Measurements from ENCODE around the gene PYHIN1. TPM values are rescaled to one million over a fixed set of nuclear protein-coding genes. Genes with fewer than 3 reads are reported as not detected.
"Not testable (repeated sequence)": the region's sequence is repeated elsewhere in the genome, so short reads cannot be mapped to it uniquely, and the experiment has no call there.

PYHIN1 gene
- total and polyA plus RNA-seq, 4 experiments from 2014 or later, result 41.9 to 93.8 (median 70.8) TPM

- peak within 1 kb of the TSS; percentile 88 for H3K27ac ChIP-seq (ENCODE audit: low read depth, low read length)
Measured at GRCh38 chr1:159009704-159010361, 78.5 kb downstream of the PYHIN1 start, which contains the start of gene IFI16. Gene IFI16 (plus strand): TSS chr1:159009907. CDS start chr1:159014681, 4,774 bp downstream.

GRCh38 chr1:159010391-159010790 is 79.0 kb downstream of the PYHIN1 start:
- POLR2A ChIA-PET (ENCODE audit: partially characterized antibody), result interaction anchor here (1.1 to 3.7 kb wide), 8 partner anchors 9 to 915 kb away, joined by 3 to 39 read pairs (median 18); partner anchors contain the start of genes AIM2, PYHIN1 and TAGLN2
- H3K4me1 Mint-ChIP-seq, result peaks cover 42 to 77% (median 50%) of the 10 kb centered on the region in 4 donors
- peak in 1 of 5 donors; percentile 4 for DNase-seq

More at GRCh38 chr1:159009704-159010361, 78.5 kb downstream of the PYHIN1 start, which contains the start of gene IFI16:
- H3K36me3 Mint-ChIP-seq, result peaks cover 18 to 29% of the 10 kb centered on the region in 2 donors
- no peaks in the 10 kb centered on the region for H3K27me3 Mint-ChIP-seq
- POLR2A ChIA-PET (ENCODE audit: partially characterized antibody), result interaction anchor here (0.8 to 3.7 kb wide), 17 partner anchors 8 to 915 kb away, joined by 3 to 39 read pairs (median 5); partner anchors contain the start of genes AIM2, PYHIN1 and TAGLN2
- intact Hi-C loops (cut with micrococcal nuclease), result loop anchor here (1.0 to 5.0 kb wide), 4 partner anchors 12 to 79 kb away; partner anchors contain the start of gene PYHIN1
- Histone ChIP-seq H3K4me1 (ENCODE audit: insufficient read depth, low read length) (peaks cover 36% of the 10 kb centered on the region), H3K4me3 (ENCODE audit: low read length in 2 of 2) (peak within 1 kb of the TSS; percentile 54 to 97), H3K9me3 (ENCODE audit: control insufficient read depth in 1 of 2, low read length in 2 of 2) (no peaks in the 10 kb centered on the region), H3K36me3 (ENCODE audit: insufficient read depth, low read length) (no peaks in the 10 kb centered on the region), H3K27me3 (ENCODE audit: insufficient read depth, low read length) (no peaks in the 10 kb centered on the region)
- H3K27ac Mint-ChIP-seq, result peak within 1 kb of the TSS; percentile 87 to 95 (median 93)
- peaks cover 40 to 71% (median 46%) of the 10 kb centered on the region in 4 donors for H3K4me1 Mint-ChIP-seq
- peaks cover 0 to 3% (median 0%) of the 10 kb centered on the region in 8 donors for H3K9me3 Mint-ChIP-seq
- peak within 1 kb of the TSS; percentile 89 to 99 (median 97) for H3K4me3 Mint-ChIP-seq
- peak; percentile 70 to 85 (median 77) for DNase-seq
- CTCF ChIA-PET (ENCODE audit: partially characterized antibody), result interaction anchor here (1.2 to 3.5 kb wide), 5 partner anchors 28 to 66 kb away, joined by 3 to 18 read pairs (median 7); no protein-coding TSS in a partner anchor

GRCh38 chr1:159011001-159011400 is 79.6 kb downstream of the PYHIN1 start:
- not testable (repeated sequence) for H3K36me3 ChIP-seq (ENCODE audit: insufficient read depth, low read length); DNase-seq; H3K9me3 Mint-ChIP-seq; H3K27me3 ChIP-seq (ENCODE audit: insufficient read depth, low read length); H3K9me3 ChIP-seq (ENCODE audit: control insufficient read depth in 1 of 2, low read length in 2 of 2); H3K27me3 Mint-ChIP-seq
- CTCF ChIA-PET (ENCODE audit: partially characterized antibody), result interaction anchor here (0.7 to 3.4 kb wide), 6 partner anchors 13 to 224 kb away, joined by 3 to 18 read pairs (median 4); no protein-coding TSS in a partner anchor
- peak overlapping the region; percentile 54 to 97 for H3K4me3 ChIP-seq (ENCODE audit: low read length in 2 of 2)
- Mint-ChIP-seq H3K4me3 (peak overlapping the region; percentile 89 to 99 (median 97)), H3K36me3 (peaks cover 28 to 39% of the 10 kb centered on the region in 2 donors), H3K4me1 (peaks cover 46 to 83% (median 52%) of the 10 kb centered on the region in 4 donors), H3K27ac (peak overlapping the region; percentile 87 to 95 (median 93))
- POLR2A ChIA-PET (ENCODE audit: partially characterized antibody), result interaction anchor here (2.3 to 3.7 kb wide), 3 partner anchors 13 to 66 kb away, joined by 9 to 39 read pairs (median 27); partner anchors contain the start of gene AIM2
- H3K4me1 ChIP-seq (ENCODE audit: insufficient read depth, low read length), result peaks cover 48% of the 10 kb centered on the region
- intact Hi-C loops (cut with micrococcal nuclease), result loop anchor here (5.0 kb wide), 1 partner anchor 46 kb away; no protein-coding TSS in a partner anchor
- peak overlapping the region; percentile 88 for H3K27ac ChIP-seq (ENCODE audit: low read depth, low read length)

More at GRCh38 chr1:159010391-159010790, 79.0 kb downstream of the PYHIN1 start:
- H3K4me3 Mint-ChIP-seq, result peak overlapping the region; percentile 89 to 99 (median 97)
- peaks cover 0 to 3% (median 0%) of the 10 kb centered on the region in 8 donors for H3K9me3 Mint-ChIP-seq
- H3K27ac Mint-ChIP-seq, result peak overlapping the region; percentile 87 to 95 (median 93)
- no peaks in the 10 kb centered on the region for H3K9me3 ChIP-seq (ENCODE audit: control insufficient read depth in 1 of 2, low read length in 2 of 2)
- no peaks in the 10 kb centered on the region for H3K27me3 Mint-ChIP-seq
- no peaks in the 10 kb centered on the region for H3K36me3 ChIP-seq (ENCODE audit: insufficient read depth, low read length)
- peaks cover 22 to 33% of the 10 kb centered on the region in 2 donors for H3K36me3 Mint-ChIP-seq
- H3K4me1 ChIP-seq (ENCODE audit: insufficient read depth, low read length), result peaks cover 42% of the 10 kb centered on the region
- H3K4me3 ChIP-seq (ENCODE audit: low read length in 2 of 2), result peak overlapping the region; percentile 54 to 97
- intact Hi-C loops (cut with micrococcal nuclease), result loop anchor here (5.0 kb wide), 1 partner anchor 47 kb away; no protein-coding TSS in a partner anchor
- peak overlapping the region; percentile 88 for H3K27ac ChIP-seq (ENCODE audit: low read depth, low read length)
- H3K27me3 ChIP-seq (ENCODE audit: insufficient read depth, low read length), result no peaks in the 10 kb centered on the region
- CTCF ChIA-PET (ENCODE audit: partially characterized antibody), result interaction anchor here (0.7 to 3.5 kb wide), 7 partner anchors 12 to 223 kb away, joined by 3 to 18 read pairs (median 5); no protein-coding TSS in a partner anchor

GRCh38 chr1:159011751-159012150 is 80.4 kb downstream of the PYHIN1 start:
- Histone ChIP-seq H3K4me1 (ENCODE audit: insufficient read depth, low read length) (peaks cover 55% of the 10 kb centered on the region), H3K9me3 (ENCODE audit: control insufficient read depth in 1 of 2, low read length in 2 of 2) (no peaks in the 10 kb centered on the region), H3K36me3 (ENCODE audit: insufficient read depth, low read length) (peaks cover 13% of the 10 kb centered on the region), H3K27me3 (ENCODE audit: insufficient read depth, low read length) (no peaks in the 10 kb centered on the region), H3K4me3 (ENCODE audit: low read length in 2 of 2) (peak overlapping the region in 1 of 2 donors; percentile 66), H3K27ac (ENCODE audit: low read depth, low read length) (peak overlapping the region; percentile 59)
- Mint-ChIP-seq H3K9me3 (peaks cover 0 to 3% (median 0%) of the 10 kb centered on the region in 8 donors), H3K27ac (peak overlapping the region; percentile 59 to 91 (median 83)), H3K27me3 (no peaks in the 10 kb centered on the region), H3K36me3 (peaks cover 35 to 46% of the 10 kb centered on the region in 2 donors), H3K4me1 (peaks cover 49 to 86% (median 58%) of the 10 kb centered on the region in 4 donors), H3K4me3 (peak overlapping the region; percentile 88 to 98 (median 94))
- intact Hi-C loops (cut with micrococcal nuclease), result loop anchor here (5.0 kb wide), 1 partner anchor 46 kb away; no protein-coding TSS in a partner anchor
- ChIA-PET CTCF (ENCODE audit: partially characterized antibody) (no interaction called here), POLR2A (ENCODE audit: partially characterized antibody) (interaction anchor here (0.9 to 5.7 kb wide), 2 partner anchors 57 to 61 kb away, joined by 4 to 42 read pairs; no protein-coding TSS in a partner anchor)
- no peak for DNase-seq

GRCh38 chr1:159012495-159012894 is 81.1 kb downstream of the PYHIN1 start:
- peak overlapping the region; percentile 59 for H3K27ac ChIP-seq (ENCODE audit: low read depth, low read length)
- peaks cover 17% of the 10 kb centered on the region for H3K36me3 ChIP-seq (ENCODE audit: insufficient read depth, low read length)
- H3K27me3 ChIP-seq (ENCODE audit: insufficient read depth, low read length), result no peaks in the 10 kb centered on the region
- Mint-ChIP-seq H3K36me3 (peaks cover 40 to 51% of the 10 kb centered on the region in 2 donors), H3K4me1 (peaks cover 49 to 83% (median 57%) of the 10 kb centered on the region in 4 donors), H3K9me3 (peaks cover 0 to 3% (median 0%) of the 10 kb centered on the region in 8 donors), H3K27ac (peak overlapping the region; percentile 85 to 97 (median 92)), H3K27me3 (no peaks in the 10 kb centered on the region), H3K4me3 (peak overlapping the region; percentile 88 to 98 (median 94))
- peak overlapping the region; percentile 64 to 66 for H3K4me3 ChIP-seq (ENCODE audit: low read length in 2 of 2)
- intact Hi-C loops (cut with micrococcal nuclease), result loop anchor here (5.0 kb wide), 1 partner anchor 45 kb away; no protein-coding TSS in a partner anchor
- POLR2A ChIA-PET (ENCODE audit: partially characterized antibody), result interaction anchor here (0.9 to 5.7 kb wide), 4 partner anchors 56 to 82 kb away, joined by 3 to 42 read pairs (median 6); partner anchors contain the start of gene AIM2
- peaks cover 60% of the 10 kb centered on the region for H3K4me1 ChIP-seq (ENCODE audit: insufficient read depth, low read length)
- CTCF ChIA-PET (ENCODE audit: partially characterized antibody), result no interaction called here
- no peaks in the 10 kb centered on the region for H3K9me3 ChIP-seq (ENCODE audit: control insufficient read depth in 1 of 2, low read length in 2 of 2)
- DNase-seq, result peak; percentile 55 to 77 (median 61)

- Mint-ChIP-seq H3K9me3 (peaks cover 0 to 3% (median 0%) of the 10 kb centered on the region in 8 donors), H3K4me3 (peak overlapping the region; percentile 88 to 98 (median 94)), H3K4me1 (peaks cover 47 to 82% (median 57%) of the 10 kb centered on the region in 4 donors), H3K27ac (peak overlapping the region; percentile 18 to 97 (median 90)), H3K27me3 (no peaks in the 10 kb centered on the region), H3K36me3 (peaks cover 49 to 66% of the 10 kb centered on the region in 2 donors)
- H3K36me3 ChIP-seq (ENCODE audit: insufficient read depth, low read length), result peaks cover 32% of the 10 kb centered on the region
- intact Hi-C loops (cut with micrococcal nuclease), result loop anchor here (2.0 to 5.0 kb wide), 3 partner anchors 15 to 63 kb away; partner anchors contain the start of gene AIM2
- ChIA-PET POLR2A (ENCODE audit: partially characterized antibody) (interaction anchor here (1.5 to 5.7 kb wide), 2 partner anchors 11 to 55 kb away, joined by 4 to 42 read pairs; no protein-coding TSS in a partner anchor), CTCF (ENCODE audit: partially characterized antibody) (no interaction called here)
- no peaks in the 10 kb centered on the region for H3K27me3 ChIP-seq (ENCODE audit: insufficient read depth, low read length)
- DNase-seq, result no peak
- H3K9me3 ChIP-seq (ENCODE audit: control insufficient read depth in 1 of 2, low read length in 2 of 2), result no peaks in the 10 kb centered on the region
- H3K27ac ChIP-seq (ENCODE audit: low read depth, low read length), result peak overlapping the region; percentile 59
- peak overlapping the region; percentile 64 to 66 for H3K4me3 ChIP-seq (ENCODE audit: low read length in 2 of 2)
- peaks cover 59% of the 10 kb centered on the region for H3K4me1 ChIP-seq (ENCODE audit: insufficient read depth, low read length)
Measured at GRCh38 chr1:159014003-159014571, 82.7 kb downstream of the PYHIN1 start.

All from CD4-positive, alpha-beta memory T cell (primary cell).